Suprapubic skin (tissue), 4 donors: ENCODE data around the gene NUP85. TPM values are rescaled to one million over a fixed set of nuclear protein-coding genes. Genes with fewer than 3 reads are reported as not detected.

Source experiments
- DNase-seq, 2 donors: peaks; one replicate each; pipeline ENCODE4 v3.0.0-alpha.2; 2019; ENCODE audit warnings: low spot score in 2 of 2
- H3K27ac ChIP-seq: fragments of 200-600 bp; sonication (generic); one replicate; pipeline ENCODE4 v1.5.1; 2019
- H3K27me3 ChIP-seq: fragments of 200-600 bp; sonication (generic); one replicate; pipeline ENCODE4 v1.5.1; 2019
- H3K36me3 ChIP-seq: fragments of 200-600 bp; sonication (generic); one replicate; pipeline ENCODE4 v1.5.1; 2019
- H3K4me1 ChIP-seq: fragments of 200-600 bp; sonication (generic); one replicate; pipeline ENCODE4 v1.5.1; 2019
- H3K4me3 ChIP-seq: fragments of 200-600 bp; sonication (generic); one replicate; pipeline ENCODE4 v1.5.1; 2019; ENCODE audit warnings: mild to moderate bottlenecking
- H3K9me3 ChIP-seq: fragments of 200-600 bp; sonication (generic); one replicate; pipeline ENCODE4 v1.5.1; 2019
- EP300 ChIP-seq: sonication (generic); formaldehyde crosslinking; IDR thresholded peaks from one replicate; pipeline ENCODE4 v1.6.1; 2017; ENCODE audit warnings: antibody characterized with exemption
- POLR2A ChIP-seq, 2 donors: fragments of 450-650 bp; IDR thresholded peaks; one replicate each; pipeline ENCODE4 v1.6.1; 2017; ENCODE audit warnings: antibody characterized with exemption in 2 of 2, mild to moderate bottlenecking in 2 of 2, moderate library complexity in 2 of 2
- POLR2AphosphoS5 ChIP-seq, 3 donors: sonication (generic); formaldehyde crosslinking; IDR thresholded peaks; one replicate each; pipeline ENCODE4 v1.6.1; 2017; ENCODE audit warnings: antibody characterized with exemption in 3 of 3
- WGBS: methylation state at CpG from one replicate; pipeline ENCODE4 v1.1.5; 2018; 5-methylcytosine and 5-hydroxymethylcytosine counted together
- total RNA-seq, 4 donors: library from RNA; depleted of rRNA; stranded (reverse); fragments of >200 nt; gene quantifications; one replicate each; pipeline ENCODE4 v1.1.0, GENCODE V29; 2016
- TF ChIP-seq, protein P1 (sequence below), 2 donors: fragments of 200-600 bp in 1 of 2; fragments of 450-650 bp in 1 of 2; sonication (generic) in 1 of 2; IDR thresholded peaks; one replicate each; pipeline ENCODE4 v1.5.1; 2016 to 2019; ENCODE audit warnings: antibody characterized with exemption in 2 of 2, mild to moderate bottlenecking in 1 of 2, moderate library complexity in 1 of 2

The NUP85 gene
- total RNA-seq, 4 donors from 2014 or later = 27.3 to 71.7 (median 33.0) TPM

- H3K4me3 ChIP-seq = no peak overlapping the region
- TF ChIP-seq, protein P1, sequence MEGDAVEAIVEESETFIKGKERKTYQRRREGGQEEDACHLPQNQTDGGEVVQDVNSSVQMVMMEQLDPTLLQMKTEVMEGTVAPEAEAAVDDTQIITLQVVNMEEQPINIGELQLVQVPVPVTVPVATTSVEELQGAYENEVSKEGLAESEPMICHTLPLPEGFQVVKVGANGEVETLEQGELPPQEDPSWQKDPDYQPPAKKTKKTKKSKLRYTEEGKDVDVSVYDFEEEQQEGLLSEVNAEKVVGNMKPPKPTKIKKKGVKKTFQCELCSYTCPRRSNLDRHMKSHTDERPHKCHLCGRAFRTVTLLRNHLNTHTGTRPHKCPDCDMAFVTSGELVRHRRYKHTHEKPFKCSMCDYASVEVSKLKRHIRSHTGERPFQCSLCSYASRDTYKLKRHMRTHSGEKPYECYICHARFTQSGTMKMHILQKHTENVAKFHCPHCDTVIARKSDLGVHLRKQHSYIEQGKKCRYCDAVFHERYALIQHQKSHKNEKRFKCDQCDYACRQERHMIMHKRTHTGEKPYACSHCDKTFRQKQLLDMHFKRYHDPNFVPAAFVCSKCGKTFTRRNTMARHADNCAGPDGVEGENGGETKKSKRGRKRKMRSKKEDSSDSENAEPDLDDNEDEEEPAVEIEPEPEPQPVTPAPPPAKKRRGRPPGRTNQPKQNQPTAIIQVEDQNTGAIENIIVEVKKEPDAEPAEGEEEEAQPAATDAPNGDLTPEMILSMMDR (IDR thresholded peaks at IDR 0.05) = no peak
- TF ChIP-seq POLR2A (IDR thresholded peaks at IDR 0.05) = no peak
- no peak for TF ChIP-seq EP300
- TF ChIP-seq POLR2AphosphoS5 (IDR thresholded peaks at IDR 0.05) = no peak
- no peaks in the 10 kb centered on the region for H3K9me3 ChIP-seq
- H3K27ac ChIP-seq = no peak overlapping the region
- H3K27me3 ChIP-seq = no peaks in the 10 kb centered on the region
- H3K4me1 ChIP-seq = peaks cover 30% of the 10 kb centered on the region
- no peak for DNase-seq
- WGBS = 89% methylated on average over 12 of the region's 17 CpGs
- peaks cover 91% of the 10 kb centered on the region for H3K36me3 ChIP-seq
These were observed 37.1 kb downstream of the NUP85 start for GRCh38 chr17:75242461-75243042.

DNA sequence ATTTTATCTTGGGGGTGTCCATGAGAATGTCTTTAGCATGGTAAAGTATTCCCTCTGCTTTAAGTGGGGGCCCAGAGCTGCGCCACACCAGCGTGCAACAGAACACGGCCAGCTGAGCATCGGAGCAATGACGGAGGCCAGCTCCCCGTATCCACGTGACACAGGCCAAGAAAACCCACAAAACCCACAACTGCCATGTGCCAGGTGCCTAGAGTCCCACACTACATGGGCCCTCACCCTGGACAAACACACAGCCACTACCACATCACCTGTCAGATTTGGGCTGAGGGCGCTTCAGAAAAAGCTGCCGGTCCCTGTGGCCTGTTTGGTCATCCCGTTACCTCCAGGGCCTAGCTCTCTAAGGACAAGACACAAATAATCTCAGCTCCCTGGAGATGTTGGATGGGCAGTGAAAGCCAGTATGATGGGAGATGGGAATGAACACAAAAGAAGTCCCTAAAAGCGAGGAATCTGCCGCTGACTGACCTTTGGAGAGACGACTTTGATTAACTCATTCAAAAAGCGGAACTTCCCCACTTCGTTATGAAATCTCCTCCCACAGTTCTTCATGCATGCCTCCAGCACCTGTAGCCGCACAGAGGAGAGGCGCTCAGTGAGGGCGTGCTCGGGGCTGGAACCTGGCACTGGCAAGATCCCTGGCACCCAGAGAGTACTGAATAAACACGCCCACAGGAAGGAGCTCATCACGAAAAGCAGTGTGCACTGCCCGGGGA, 38.8 kb downstream of the NUP85 start:
- Histone ChIP-seq H3K4me1 (peaks cover 24% of the 10 kb centered on the region), H3K4me3 (no peak overlapping the region), H3K27me3 (no peaks in the 10 kb centered on the region), H3K9me3 (no peaks in the 10 kb centered on the region), H3K27ac (no peak overlapping the region), H3K36me3 (peaks cover 74% of the 10 kb centered on the region)
- WGBS = 60% methylated on average over 13 of the region's 22 CpGs
- DNase-seq = no peak
- no peak for TF ChIP-seq EP300
- TF ChIP-seq, protein P1 (IDR thresholded peaks at IDR 0.05) = no peak
- no peak for TF ChIP-seq POLR2AphosphoS5 (IDR thresholded peaks at IDR 0.05)
- TF ChIP-seq POLR2A (IDR thresholded peaks at IDR 0.05) = no peak

- Histone ChIP-seq H3K27ac (no peak overlapping the region), H3K27me3 (no peaks in the 10 kb centered on the region), H3K4me3 (no peak overlapping the region), H3K36me3 (peaks cover 66% of the 10 kb centered on the region), H3K9me3 (no peaks in the 10 kb centered on the region), H3K4me1 (peaks cover 32% of the 10 kb centered on the region)
- no peak for DNase-seq
- WGBS = 98% methylated on average over 6 of the region's 6 CpGs
- TF ChIP-seq POLR2AphosphoS5 (IDR thresholded peaks at IDR 0.05) (no peak), EP300 (no peak), POLR2A (IDR thresholded peaks at IDR 0.05) (no peak)
- TF ChIP-seq, protein P1 (IDR thresholded peaks at IDR 0.05) = no peak
These were observed 39.5 kb downstream of the NUP85 start for GRCh38 chr17:75245011-75245410.

DNA sequence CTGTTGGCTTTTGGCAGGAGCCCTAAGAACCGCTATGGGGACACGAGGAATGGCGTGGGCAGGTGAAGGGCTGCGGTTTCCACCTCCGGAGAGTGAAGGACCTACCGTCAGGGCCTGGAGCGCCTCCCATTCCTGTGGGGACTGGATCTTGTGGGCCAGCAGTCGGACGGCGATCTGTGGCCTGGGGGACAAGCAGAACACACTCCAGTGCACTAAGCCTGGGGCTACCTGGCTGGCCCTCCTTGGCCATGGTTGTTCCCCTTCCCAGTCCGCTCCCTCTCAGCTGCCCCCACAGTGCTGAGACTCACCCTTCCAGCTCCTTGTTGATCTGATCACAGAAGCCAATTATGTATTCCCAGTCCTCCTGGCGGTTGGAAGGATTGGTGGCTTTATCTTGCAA, 40.9 kb downstream of the NUP85 start:
- DNase-seq = no peak
- Histone ChIP-seq H3K4me3 (no peak overlapping the region), H3K27ac (no peak overlapping the region), H3K4me1 (peaks cover 26% of the 10 kb centered on the region), H3K36me3 (peaks cover 53% of the 10 kb centered on the region), H3K9me3 (no peaks in the 10 kb centered on the region), H3K27me3 (no peaks in the 10 kb centered on the region)
- WGBS = 92% methylated on average over 9 of the region's 12 CpGs
- TF ChIP-seq POLR2A (IDR thresholded peaks at IDR 0.05) (no peak), POLR2AphosphoS5 (IDR thresholded peaks at IDR 0.05) (no peak), EP300 (no peak)
- TF ChIP-seq, protein P1 (IDR thresholded peaks at IDR 0.05) = no peak

DNA sequence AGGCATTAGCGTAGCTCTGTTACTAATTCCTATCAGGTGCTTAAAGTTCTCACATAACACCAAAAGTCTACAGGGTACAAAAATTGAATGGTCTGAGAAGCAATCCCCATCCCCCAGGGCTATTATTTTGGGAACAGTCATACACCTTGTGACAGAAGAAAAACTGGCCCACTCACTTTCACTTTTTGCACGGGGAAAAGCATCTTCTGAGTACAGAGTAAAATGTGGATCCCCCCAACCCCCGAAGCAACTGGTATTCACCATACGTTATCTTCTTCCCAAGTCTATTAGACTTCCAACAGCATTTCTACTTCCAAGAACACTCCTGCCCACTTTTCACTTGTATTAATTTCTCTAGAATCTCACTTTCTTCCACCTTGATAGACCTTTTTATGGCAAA, 44.1 kb downstream of the NUP85 start:
- Histone ChIP-seq H3K27ac (peak overlapping the region; percentile 62), H3K36me3 (peaks cover 21% of the 10 kb centered on the region), H3K27me3 (no peaks in the 10 kb centered on the region), H3K4me3 (peak overlapping the region; percentile 26), H3K4me1 (peaks cover 21% of the 10 kb centered on the region), H3K9me3 (no peaks in the 10 kb centered on the region)
- TF ChIP-seq EP300 = no peak
- TF ChIP-seq, protein P1 (IDR thresholded peaks at IDR 0.05) = no peak
- TF ChIP-seq POLR2AphosphoS5 (IDR thresholded peaks at IDR 0.05) = no peak
- no peak for TF ChIP-seq POLR2A (IDR thresholded peaks at IDR 0.05)
- WGBS = 73% methylated on average over 4 of the region's 4 CpGs
- DNase-seq = no peak
